K562 (cell line): ENCODE data around the gene CCSER1. TPM values are rescaled to one million over a fixed set of nuclear protein-coding genes. Genes with fewer than 3 reads are reported as not detected.

ENCODE experiments used
- ATAC-seq: fragments of 200-7000 bp; cut with Tn5 transposase; 3 replicates; pipeline ENCODE4 v1.9.1; 2020; ENCODE audit warnings: moderate library complexity
- BruUV-seq: library from RNA; stranded (reverse); fragments of 400-500 nt; replicated peaks from 2 replicates; lab custom pipeline; 2021; lab: Mats Ljungman, UMichigan
- CTCF ChIA-PET: fragments of 300-600 bp; formaldehyde crosslinking; extraction: SDS; loops from one replicate; lab custom pipeline; 2021; ENCODE audit warnings: low intra/inter-chr PET ratio; lab: Yijun Ruan, JAX
- POLR2A ChIA-PET: fragments of 300-600, 350-650 bp; sonication (Branson Sonifier 250); formaldehyde crosslinking; extraction: SDS; loops from one replicate; lab custom pipeline; 2021; ENCODE audit warnings: antibody characterized with exemption, inconsistent platforms; lab: Yijun Ruan, JAX
- DNase-seq, 4 experiments: peaks; one replicate each; pipeline versions ENCODE4 v3.0.0 to v3.0.0-alpha.2; 2011 to 2018; ENCODE audit warnings: low spot score in 3 of 4, mixed read lengths in 3 of 4; ENCODE audit errors: extremely low read depth in 1 of 4
- FAIRE-seq: peaks from 2 replicates; lab custom pipeline; 2011; peaks lifted over from hg19 to GRCh38; lab: Jason Lieb, UNC
- H2AFZ ChIP-seq: 2 replicates; pipeline ENCODE4 v1.6.0; 2011; ENCODE audit warnings: low read depth, low read length, control low read depth, inconsistent platforms
- H3K27ac ChIP-seq: fragments of 200-600 bp; 3 replicates; pipeline ENCODE4 v1.8.0; 2011; ENCODE audit warnings: low read depth, mild to moderate bottlenecking, control low read depth, inconsistent platforms, low read length, moderate library complexity, mixed read lengths; ENCODE audit errors: extremely low read depth
- H3K27me3 ChIP-seq, 2 experiments: fragments of 300-600 bp in 1 of 2; 2 replicates in 1 of 2; 3 replicates in 1 of 2; pipeline versions ENCODE4 v1.6.0 to v1.8.0; 2011; ENCODE audit warnings: inconsistent platforms in 2 of 2, low read length in 2 of 2, mild to moderate bottlenecking in 1 of 2, mixed read lengths in 1 of 2, moderate library complexity in 1 of 2; ENCODE audit not compliant: control insufficient read depth in 2 of 2, insufficient read depth in 2 of 2
- H3K36me3 ChIP-seq: fragments of 300-600 bp; 3 replicates; pipeline ENCODE4 v1.8.0; 2011; ENCODE audit warnings: mild to moderate bottlenecking, low read length, inconsistent platforms; ENCODE audit not compliant: control insufficient read depth, insufficient read depth
- H3K4me1 ChIP-seq, 2 experiments: fragments of 200-600 bp in 1 of 2; replicated peaks in 1 of 2; 2 replicates in 1 of 2; 3 replicates in 1 of 2; pipeline versions ENCODE4 v1.5.1 to v1.8.0; 2011; ENCODE audit warnings: inconsistent platforms in 2 of 2, low read length in 2 of 2, mild to moderate bottlenecking in 1 of 2, mixed read lengths in 1 of 2, moderate library complexity in 1 of 2; ENCODE audit not compliant: control insufficient read depth in 2 of 2, insufficient read depth in 2 of 2
- H3K4me2 ChIP-seq: 2 replicates; pipeline ENCODE4 v1.6.1; 2011; ENCODE audit warnings: low read length, control low read depth, inconsistent platforms, mixed read lengths; ENCODE audit not compliant: insufficient read depth
- H3K4me3 ChIP-seq: fragments of 200-600 bp; sonication (generic), shearing (Covaris generic); 2 replicates; pipeline ENCODE4 v1.5.1; 2016; ENCODE audit warnings: control low read depth, inconsistent platforms
- H3K79me2 ChIP-seq: fragments of 200-600 bp; 3 replicates; pipeline ENCODE4 v1.8.0; 2011; ENCODE audit warnings: low read length, inconsistent platforms; ENCODE audit not compliant: control insufficient read depth, insufficient read depth
- H3K9ac ChIP-seq, 2 experiments: 2 replicates each; pipeline versions ENCODE4 v1.6.0 to v1.6.1; 2011; ENCODE audit warnings: low read depth in 2 of 2, low read length in 2 of 2, control low read depth in 1 of 2, inconsistent platforms in 1 of 2, mild to moderate bottlenecking in 1 of 2, mixed read lengths in 1 of 2; ENCODE audit not compliant: insufficient read depth in 1 of 2
- H3K9me1 ChIP-seq: one replicate; pipeline ENCODE4 v1.6.0; 2011; ENCODE audit warnings: inconsistent platforms, mild to moderate bottlenecking, low read length, moderate library complexity; ENCODE audit not compliant: control insufficient read depth, insufficient read depth
- H3K9me3 ChIP-seq: replicated peaks from 2 replicates; pipeline ENCODE4 v1.5.1; 2011; ENCODE audit warnings: low read depth, low read length, inconsistent platforms; ENCODE audit not compliant: control insufficient read depth, insufficient read depth
- H4K20me1 ChIP-seq: replicated peaks from 2 replicates; pipeline ENCODE4 v1.6.1; 2011; ENCODE audit warnings: low read length, inconsistent platforms, mixed read lengths; ENCODE audit not compliant: control insufficient read depth, insufficient read depth
- BCOR ChIP-seq: fragments of 450-650 bp; IDR thresholded peaks from 2 replicates; pipeline ENCODE4 v1.6.1; 2016
- C11orf30 ChIP-seq: fragments of 450-650 bp; IDR thresholded peaks from 2 replicates; pipeline ENCODE4 v1.6.1; 2016; ENCODE audit warnings: low read depth, mild to moderate bottlenecking
- CEBPB ChIP-seq: fragments of 450-650 bp; IDR thresholded peaks from 2 replicates; pipeline ENCODE4 v1.6.1; 2016; ENCODE audit warnings: missing genetic modification characterization, missing compliant biosample characterization
- CHD1 ChIP-seq: fragments of 200-600 bp; sonication (generic); IDR thresholded peaks from one replicate; pipeline ENCODE4 v1.6.1; 2012; ENCODE audit warnings: mild to moderate bottlenecking, moderate library complexity, low read length, inconsistent platforms
- CREB3L1 ChIP-seq: fragments of 450-650 bp; IDR thresholded peaks from 2 replicates; pipeline ENCODE4 v1.6.1; 2014; ENCODE audit warnings: low read depth, mild to moderate bottlenecking, moderate library complexity, borderline replicate concordance
- GABPB1 ChIP-seq: sonication (generic); formaldehyde crosslinking; IDR thresholded peaks from 2 replicates; pipeline ENCODE4 v1.8.0; 2022; ENCODE audit warnings: mild to moderate bottlenecking, missing genetic modification reagents
- GTF3C2 ChIP-seq: IDR thresholded peaks from 3 replicates; pipeline ENCODE4 v1.6.1; 2011; ENCODE audit warnings: borderline replicate concordance, mild to moderate bottlenecking, moderate library complexity; ENCODE audit not compliant: insufficient read length; ENCODE audit errors: extremely low read depth
- HDGF ChIP-seq: fragments of 450-650 bp; IDR thresholded peaks from 2 replicates; pipeline ENCODE4 v1.6.1; 2016
- MYC ChIP-seq, 2 experiments: fragments of 250-450 bp in 1 of 2; sonication (Bioruptor Pico) in 1 of 2; IDR thresholded peaks; 2 replicates each; pipeline versions ENCODE4 v1.5.1 to v1.6.1; 2012 to 2021; ENCODE audit warnings: low read depth in 2 of 2, borderline replicate concordance in 1 of 2, improper control_type of control experiment in 1 of 2, low read length in 1 of 2, mild to moderate bottlenecking in 1 of 2, moderate library complexity in 1 of 2
- PCBP1 ChIP-seq: fragments of 200-400 bp; formaldehyde crosslinking; IDR thresholded peaks from 2 replicates; pipeline ENCODE4 v1.6.1; 2018; ENCODE audit warnings: mild to moderate bottlenecking, low read depth, low read length; ENCODE audit not compliant: poor library complexity, severe bottlenecking
- SIRT6 ChIP-seq: IDR thresholded peaks from one replicate; pipeline ENCODE4 v1.6.1; 2012; ENCODE audit warnings: low read depth, mild to moderate bottlenecking, control low read depth, inconsistent platforms, low read length, moderate library complexity
- SLC30A9 ChIP-seq: fragments of 250-450 bp; sonication (Bioruptor Pico); IDR thresholded peaks from 2 replicates; pipeline ENCODE4 v1.8.0; 2022; ENCODE audit warnings: mild to moderate bottlenecking, moderate library complexity
- TRIM25 ChIP-seq: fragments of 450-650 bp; IDR thresholded peaks from 2 replicates; pipeline ENCODE4 v1.7.0; 2016; ENCODE audit warnings: borderline replicate concordance
- ZNF384 ChIP-seq: IDR thresholded peaks from 2 replicates; pipeline ENCODE4 v1.6.1; 2012; ENCODE audit warnings: low read depth, low read length, improper control_type of control experiment
- ZNF76 ChIP-seq: fragments of 250-450 bp; sonication (Bioruptor Pico); IDR thresholded peaks from 2 replicates; pipeline ENCODE4 v1.4.0; 2020; ENCODE audit warnings: mild to moderate bottlenecking, moderate library complexity, borderline replicate concordance
- WGBS: fragments of 100-300 bp; shearing (Covaris generic); methylation state at CpG from one replicate; pipeline ENCODE4 v1.1.6; 2016; ENCODE audit warnings: low coverage, mixed read lengths; ENCODE audit not compliant: insufficient coverage; ENCODE audit errors: missing lambda C conversion rate; 5-methylcytosine and 5-hydroxymethylcytosine counted together
- in situ Hi-C: fragments of 300-500 bp; cut with MboI; formaldehyde crosslinking; loops from 4 replicates; pipeline ENCODE4 v1.15.0; 2018; ENCODE audit warnings: inconsistent platforms, mixed read lengths
- intact Hi-C: fragments of 100-400 bp; cut with micrococcal nuclease; formaldehyde crosslinking; loops from 2 replicates; pipeline ENCODE4 v1.14.2; 2022
- polyA plus RNA-seq, 8 experiments: library from polyadenylated mRNA; depleted of rRNA in 4 of 8; stranded (reverse) in 5 of 8; unstranded in 3 of 8; fragments of >200 nt; fragmentation: Nextera tagmentation in 2 of 8; fragmentation: Illumina TruSeq in 1 of 8; extraction: Ambion mirVana in 2 of 8; extraction: Trizol in 1 of 8; gene quantifications; 2 replicates each; pipeline versions ENCODE4 v1.2.1 to v1.2.3, GENCODE V29; 2011 to 2014; ENCODE audit warnings: inconsistent platforms in 1 of 8, missing spikeins in 1 of 8
- total RNA-seq, 7 experiments: library from RNA; depleted of rRNA in 6 of 7; stranded (reverse); fragments of >200 nt in 6 of 7; fragmentation: Illumina TruSeq in 2 of 7; extraction: Trizol in 2 of 7; gene quantifications; 2 replicates each; pipeline versions ENCODE4 v1.2.1 to v1.2.3, GENCODE V29; 2011 to 2021; ENCODE audit warnings: low replicate concordance in 1 of 7

CCSER1 gene
- total and polyA plus RNA-seq, 9 of the 15 experiments (the other 6 are each of a cell fraction or from before 2014, with no cell fraction given): not detected

- WGBS: 3% methylated on average over 3 of the region's 3 CpGs
- H3K4me1 ChIP-seq: no peaks in the 10 kb centered on the region
- TF ChIP-seq GTF3C2 (no peak), PCBP1 (no peak), SLC30A9 (CRISPR knock-in tag) (no peak), ZNF384 (no peak), HDGF (no peak), MYC (IDR thresholded peaks at IDR 0.05; ENCODE audit: low read depth, low read length) (no peak), MYC (CRISPR knock-in tag; IDR thresholded peaks at IDR 0.05; ENCODE audit: borderline replicate concordance, low read depth) (no peak), CHD1 (no peak), TRIM25 (no peak), CEBPB (tag) (no peak), GABPB1 (CRISPR knock-in tag) (no peak), SIRT6 (no peak), BCOR (no peak), C11orf30 (no peak), ZNF76 (no peak), CREB3L1 (no peak)
- FAIRE-seq: no peak
- H3K36me3 ChIP-seq: no peaks in the 10 kb centered on the region
- ATAC-seq: no peak
- no peak overlapping the region for H2AFZ ChIP-seq
- intact Hi-C loops (no loop called here), in situ Hi-C loops (no loop called here)
- 0 out of 2 replicates have a peak, but pooled peaks cover 1% of the 10 kb centered on the region for H3K9me3 ChIP-seq
- no peak overlapping the region for H3K4me2 ChIP-seq
- ChIA-PET POLR2A (no interaction called here), CTCF (no interaction called here)
- no peaks in the 10 kb centered on the region for H3K79me2 ChIP-seq
- H3K27me3 ChIP-seq: no peaks in the 10 kb centered on the region
- no TSS peak for BruUV-seq
- H3K4me3 ChIP-seq: no peak overlapping the region
- no peaks in the 10 kb centered on the region for H4K20me1 ChIP-seq
- H3K27ac ChIP-seq: no peak overlapping the region
- H3K9ac ChIP-seq: no peak overlapping the region
- DNase-seq: no peak
- H3K9me1 ChIP-seq: no peaks in the 10 kb centered on the region
Measured at GRCh38 chr4:91304292-91304691, 1177.1 kb downstream of the CCSER1 start.
